Liver (tissue), 3 donors: ENCODE measurements around the gene PDLIM4.

Source experiments
- JUND ChIP-seq, 2 donors: IDR thresholded peaks; 2 replicates each; pipeline ENCODE4 v1.6.1; 2016; ENCODE audit warnings: antibody characterized with exemption in 2 of 2
- RAD21 ChIP-seq, 2 donors: IDR thresholded peaks; 2 replicates each; pipeline ENCODE4 v1.6.1; 2016; ENCODE audit warnings: antibody characterized with exemption in 2 of 2, mild to moderate bottlenecking in 2 of 2
- RXRA ChIP-seq, 2 donors: IDR thresholded peaks; 2 replicates each; pipeline ENCODE4 v1.6.1; 2017 to 2018; ENCODE audit warnings: antibody characterized with exemption in 2 of 2, mild to moderate bottlenecking in 1 of 2
- TAF1 ChIP-seq: conservative IDR thresholded peaks from 2 replicates; pipeline ENCODE4 v1.6.1; 2016; ENCODE audit warnings: antibody characterized with exemption, mild to moderate bottlenecking
- YY1 ChIP-seq: IDR thresholded peaks from 2 replicates; pipeline ENCODE4 v1.6.1; 2016; ENCODE audit warnings: antibody characterized with exemption, mild to moderate bottlenecking
- TF ChIP-seq, protein P1 (sequence below): fragments of 150-350 bp; IDR thresholded peaks from 2 replicates; pipeline ENCODE4 v1.5.1; 2017; ENCODE audit warnings: improper control_type of control experiment, low read depth, low read length; ENCODE audit not compliant: missing input control
- donor health status: healthy.
- donor health status: healthy.

DNA sequence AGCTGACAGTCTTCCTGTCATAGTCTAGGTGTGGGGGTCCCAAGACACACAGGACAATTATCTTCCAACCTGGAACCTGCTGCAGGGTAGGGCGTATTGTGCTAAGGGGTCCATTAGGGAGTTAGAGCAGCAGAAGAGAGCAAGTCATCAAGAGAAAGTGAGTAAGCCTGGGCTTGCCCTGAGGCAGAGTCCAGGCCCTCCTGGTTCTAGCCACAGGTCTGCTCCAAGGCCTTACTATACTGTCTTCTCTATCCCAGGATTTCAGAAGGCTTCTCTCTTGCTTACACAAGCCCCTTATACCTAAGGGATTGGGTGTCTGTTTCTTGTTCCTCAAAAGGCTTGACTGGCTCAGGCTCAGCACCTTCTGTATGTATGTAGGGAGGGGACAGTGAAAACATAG, 37.5 kb upstream of the PDLIM4 start:
- TF ChIP-seq YY1 (no peak), RXRA (IDR thresholded peaks at IDR 0.05) (no peak), JUND (IDR thresholded peaks at IDR 0.05) (no peak), RAD21 (IDR thresholded peaks at IDR 0.05) (no peak), TAF1 (no peak)
- TF ChIP-seq, protein P1, sequence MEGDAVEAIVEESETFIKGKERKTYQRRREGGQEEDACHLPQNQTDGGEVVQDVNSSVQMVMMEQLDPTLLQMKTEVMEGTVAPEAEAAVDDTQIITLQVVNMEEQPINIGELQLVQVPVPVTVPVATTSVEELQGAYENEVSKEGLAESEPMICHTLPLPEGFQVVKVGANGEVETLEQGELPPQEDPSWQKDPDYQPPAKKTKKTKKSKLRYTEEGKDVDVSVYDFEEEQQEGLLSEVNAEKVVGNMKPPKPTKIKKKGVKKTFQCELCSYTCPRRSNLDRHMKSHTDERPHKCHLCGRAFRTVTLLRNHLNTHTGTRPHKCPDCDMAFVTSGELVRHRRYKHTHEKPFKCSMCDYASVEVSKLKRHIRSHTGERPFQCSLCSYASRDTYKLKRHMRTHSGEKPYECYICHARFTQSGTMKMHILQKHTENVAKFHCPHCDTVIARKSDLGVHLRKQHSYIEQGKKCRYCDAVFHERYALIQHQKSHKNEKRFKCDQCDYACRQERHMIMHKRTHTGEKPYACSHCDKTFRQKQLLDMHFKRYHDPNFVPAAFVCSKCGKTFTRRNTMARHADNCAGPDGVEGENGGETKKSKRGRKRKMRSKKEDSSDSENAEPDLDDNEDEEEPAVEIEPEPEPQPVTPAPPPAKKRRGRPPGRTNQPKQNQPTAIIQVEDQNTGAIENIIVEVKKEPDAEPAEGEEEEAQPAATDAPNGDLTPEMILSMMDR: no peak
